ENCODE data around the gene ACAT1.
"Not testable (repeated sequence)": the region's sequence is repeated elsewhere in the genome, so short reads cannot be mapped to it uniquely, and the experiment has no call there.

The ACAT1 gene

DNA sequence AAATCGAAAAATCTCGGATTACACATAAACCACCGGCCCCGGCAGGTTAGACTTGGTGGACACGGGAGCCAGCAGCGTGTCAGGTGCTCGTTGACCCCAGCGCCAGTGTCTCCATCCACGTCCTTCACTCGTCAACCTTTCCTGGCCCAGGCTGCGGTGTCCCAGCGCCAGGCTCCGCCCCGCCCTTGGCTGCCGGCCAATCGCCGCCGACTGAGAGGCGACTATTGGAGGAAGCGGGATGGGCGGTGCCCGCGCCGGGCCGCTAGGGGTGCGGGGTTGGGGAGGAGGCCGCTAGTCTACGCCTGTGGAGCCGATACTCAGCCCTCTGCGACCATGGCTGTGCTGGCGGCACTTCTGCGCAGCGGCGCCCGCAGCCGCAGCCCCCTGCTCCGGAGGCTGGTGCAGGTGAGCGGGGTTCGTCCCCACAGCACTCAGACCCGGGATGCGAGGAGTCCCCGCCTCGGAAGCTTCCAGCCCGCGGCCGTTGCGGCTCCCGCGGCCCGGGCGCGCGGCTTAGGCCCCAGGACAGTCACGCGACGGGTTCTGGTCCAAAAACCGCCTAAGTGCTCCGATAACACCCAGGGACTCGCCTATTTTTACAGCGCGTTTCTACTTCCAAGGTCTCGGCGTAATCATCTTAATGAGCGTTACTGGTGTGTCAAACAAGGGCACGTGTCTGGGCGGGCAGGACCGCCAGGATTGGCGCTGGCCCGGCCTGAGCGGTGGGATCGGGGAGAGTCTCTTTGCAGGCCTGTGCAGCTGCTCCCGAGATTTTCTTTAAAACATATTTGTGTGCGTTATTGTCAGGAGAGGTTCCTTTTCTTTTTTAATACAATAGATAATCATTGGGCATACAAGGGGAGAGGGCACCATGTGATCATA, at the start of gene ACAT1:
Gene ACAT1 (plus strand): TSS at position 294 of the 882 bp plus-strand sequence. CDS start 40 bp downstream, at position 334.
- peak; percentile 92 to 96 for DNase-seq (ENCODE audit: low read depth in 2 of 2)

- no peak for DNase-seq (ENCODE audit: low read depth in 2 of 2)
Observed at GRCh38 chr11:108084811-108085210, 36.6 kb upstream of the ACAT1 start.

- DNase-seq (ENCODE audit: low read depth in 2 of 2) = no peak
Observed at GRCh38 chr11:108085672-108086071, 35.7 kb upstream of the ACAT1 start.

- no peak for DNase-seq (ENCODE audit: low read depth in 2 of 2)
Observed at GRCh38 chr11:108092134-108092533, 29.2 kb upstream of the ACAT1 start.

GRCh38 chr11:108093128-108093904, 28.1 kb upstream of the ACAT1 start:
- DNase-seq (ENCODE audit: low read depth in 2 of 2) = no peak

GRCh38 chr11:108097179-108097578, 24.2 kb upstream of the ACAT1 start:
- DNase-seq (ENCODE audit: low read depth in 2 of 2) = no peak

DNA sequence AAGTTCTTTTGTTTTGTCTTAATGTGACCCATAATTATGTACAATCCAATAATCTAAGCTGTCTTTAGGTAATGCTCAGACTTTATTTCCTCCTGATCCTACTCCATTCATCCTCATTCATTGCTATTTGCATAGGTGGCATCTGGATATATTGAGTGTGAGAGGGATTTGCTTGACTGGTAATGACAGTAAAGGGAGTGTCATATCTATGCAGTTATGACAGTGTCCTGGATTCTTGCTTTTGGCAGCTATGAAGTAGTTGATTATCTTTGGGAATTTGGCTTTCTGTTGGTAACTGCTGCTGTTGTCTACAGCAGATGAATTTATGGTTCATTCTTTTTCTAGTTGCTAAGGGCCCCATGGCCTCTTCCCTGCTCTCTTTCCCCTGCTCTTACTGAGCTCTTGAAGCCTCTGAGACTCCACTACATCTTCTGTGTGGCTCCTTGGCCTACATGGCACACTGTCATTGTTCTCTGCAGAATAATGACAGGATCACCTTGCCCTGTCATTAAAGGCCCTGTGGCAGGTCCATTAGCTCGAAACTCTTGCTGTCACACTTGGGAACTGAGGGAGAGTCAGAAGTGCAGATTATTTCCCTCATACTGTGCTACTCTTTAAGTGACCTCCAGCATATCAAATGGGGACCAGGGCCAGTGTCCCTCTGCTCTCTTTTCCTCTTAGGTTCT, 20.1 kb upstream of the ACAT1 start:
- no peak for DNase-seq (ENCODE audit: low read depth in 2 of 2)

DNA sequence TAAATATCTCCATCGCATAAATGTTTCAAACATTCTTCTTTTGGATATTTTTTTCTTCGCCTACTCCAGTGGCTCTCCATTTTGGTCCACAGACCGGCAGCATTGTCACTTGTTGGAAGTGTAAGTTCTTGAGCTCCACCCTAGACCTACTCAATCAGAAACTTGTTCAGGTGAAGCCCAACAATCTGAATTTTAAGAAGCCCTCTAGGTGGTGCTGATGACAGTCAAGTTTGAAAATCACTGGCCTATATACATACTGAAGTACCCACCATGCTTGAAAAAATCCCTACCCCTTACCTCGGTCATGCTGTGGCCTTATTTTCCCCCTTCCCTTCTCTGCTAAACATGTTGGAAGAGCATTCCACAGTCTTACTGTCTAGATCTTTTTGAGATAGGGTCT, 10.2 kb upstream of the ACAT1 start:
- no peak for DNase-seq (ENCODE audit: low read depth in 2 of 2)

GRCh38 chr11:108112057-108112456, 9.3 kb upstream of the ACAT1 start:
- no peak for DNase-seq (ENCODE audit: low read depth in 2 of 2)

- DNase-seq (ENCODE audit: low read depth in 2 of 2) = no peak
Observed at GRCh38 chr11:108115500-108116140, 5.7 kb upstream of the ACAT1 start.

DNA sequence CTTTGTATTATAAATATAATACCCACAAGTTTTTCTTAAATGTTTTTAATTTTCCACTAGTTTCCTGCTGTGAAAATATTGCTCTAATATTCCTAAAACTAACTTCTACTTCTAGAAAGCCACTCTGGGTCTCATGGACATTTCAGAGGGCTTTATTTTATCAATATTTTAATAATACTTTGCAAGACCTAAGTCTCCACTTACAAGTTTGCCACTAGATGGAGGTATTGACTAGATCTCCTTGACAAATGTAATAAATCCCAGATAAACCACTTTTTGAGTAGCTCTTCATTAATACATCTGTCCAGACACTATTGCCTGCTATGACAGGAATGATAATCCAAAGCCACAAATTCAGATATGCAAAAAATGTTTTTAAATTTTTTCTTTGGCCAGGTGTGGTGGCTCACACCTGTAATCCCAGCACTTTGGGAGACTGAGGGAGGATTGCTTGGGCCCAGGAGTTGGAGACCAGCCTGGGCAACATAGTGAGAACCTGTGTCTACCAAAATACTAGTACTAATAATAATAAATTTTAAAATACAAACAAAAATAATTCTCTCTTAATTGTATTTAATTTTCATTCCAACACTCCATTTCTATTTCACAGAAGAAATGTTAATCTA, 3.5 kb upstream of the ACAT1 start:
- DNase-seq (ENCODE audit: low read depth in 2 of 2) = no peak

- not testable (repeated sequence) for DNase-seq (ENCODE audit: low read depth in 2 of 2)
Observed at GRCh38 chr11:108120936-108121273, 462 bp upstream of the ACAT1 start.

GRCh38 chr11:108122166-108122628, 830 bp downstream of the ACAT1 start:
- no peak for DNase-seq (ENCODE audit: low read depth in 2 of 2)

- no peak for DNase-seq (ENCODE audit: low read depth in 2 of 2)
Observed at GRCh38 chr11:108125096-108125495, 3.7 kb downstream of the ACAT1 start.

DNA sequence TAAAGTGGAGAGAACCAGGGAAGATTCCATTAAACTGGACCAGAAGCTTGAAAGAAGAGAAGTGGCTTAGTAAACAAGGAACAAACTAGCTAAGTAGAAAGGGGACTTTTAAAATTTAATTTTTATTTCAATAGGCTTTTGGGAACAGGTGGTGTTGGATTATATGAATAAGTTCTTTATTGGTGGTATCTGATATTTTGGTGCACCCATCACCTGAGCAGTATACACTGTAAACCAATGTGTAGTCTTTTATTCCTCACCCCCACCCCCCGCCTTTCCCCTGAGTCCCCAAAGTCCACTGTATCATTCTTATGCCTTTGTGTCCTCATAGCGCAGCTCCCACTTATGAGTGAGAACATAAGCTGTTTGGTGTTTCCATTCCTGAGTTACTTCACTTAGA, 7.4 kb downstream of the ACAT1 start:
- no peak for DNase-seq (ENCODE audit: low read depth in 2 of 2)

DNA sequence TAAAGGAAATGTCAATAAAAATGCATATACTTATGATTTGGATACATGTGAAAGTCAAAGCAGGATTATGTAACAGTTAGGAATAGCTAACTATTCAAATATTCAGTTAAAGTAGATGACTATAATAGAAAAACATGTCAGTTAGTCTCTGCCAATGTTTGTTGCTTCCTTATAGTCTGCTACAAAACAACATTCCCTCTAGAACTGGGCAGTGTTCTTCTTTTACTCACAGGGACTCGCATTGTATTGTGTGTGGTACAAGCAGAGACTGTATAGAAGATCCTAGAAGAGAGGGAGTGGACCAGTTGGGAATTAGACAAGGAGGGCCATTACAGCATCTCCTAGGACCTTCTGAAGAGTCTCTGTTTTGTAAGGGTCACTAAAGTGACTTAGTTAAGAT, 10.6 kb downstream of the ACAT1 start:
- DNase-seq (ENCODE audit: low read depth in 2 of 2) = no peak

DNA sequence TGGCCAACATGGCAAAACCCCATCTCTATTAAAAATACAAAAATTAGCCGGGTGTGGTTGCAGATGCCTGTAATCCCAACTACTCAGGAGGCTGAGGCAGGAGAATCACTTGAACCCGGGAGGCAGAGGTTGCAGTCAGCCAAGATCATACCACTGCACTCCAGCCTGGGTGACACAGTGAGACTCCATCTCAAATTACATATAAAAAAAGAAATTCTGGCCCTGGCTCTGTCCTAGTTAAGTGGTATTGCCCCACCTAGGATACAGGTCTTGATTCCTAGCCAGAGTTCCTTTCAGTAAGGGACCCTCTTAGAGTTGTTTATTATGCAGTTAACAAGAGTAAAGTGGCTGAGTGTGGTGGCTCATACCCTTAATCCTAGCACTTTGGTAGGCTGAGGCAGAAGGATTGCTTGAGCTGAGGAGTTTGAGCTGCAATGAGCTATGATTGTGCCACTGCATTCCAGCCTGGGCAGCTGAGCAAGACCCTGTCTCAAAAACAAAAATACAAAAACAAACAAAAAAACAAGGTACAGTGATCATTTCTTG, 11.7 kb downstream of the ACAT1 start:
- not testable (repeated sequence) for DNase-seq (ENCODE audit: low read depth in 2 of 2)

DNA sequence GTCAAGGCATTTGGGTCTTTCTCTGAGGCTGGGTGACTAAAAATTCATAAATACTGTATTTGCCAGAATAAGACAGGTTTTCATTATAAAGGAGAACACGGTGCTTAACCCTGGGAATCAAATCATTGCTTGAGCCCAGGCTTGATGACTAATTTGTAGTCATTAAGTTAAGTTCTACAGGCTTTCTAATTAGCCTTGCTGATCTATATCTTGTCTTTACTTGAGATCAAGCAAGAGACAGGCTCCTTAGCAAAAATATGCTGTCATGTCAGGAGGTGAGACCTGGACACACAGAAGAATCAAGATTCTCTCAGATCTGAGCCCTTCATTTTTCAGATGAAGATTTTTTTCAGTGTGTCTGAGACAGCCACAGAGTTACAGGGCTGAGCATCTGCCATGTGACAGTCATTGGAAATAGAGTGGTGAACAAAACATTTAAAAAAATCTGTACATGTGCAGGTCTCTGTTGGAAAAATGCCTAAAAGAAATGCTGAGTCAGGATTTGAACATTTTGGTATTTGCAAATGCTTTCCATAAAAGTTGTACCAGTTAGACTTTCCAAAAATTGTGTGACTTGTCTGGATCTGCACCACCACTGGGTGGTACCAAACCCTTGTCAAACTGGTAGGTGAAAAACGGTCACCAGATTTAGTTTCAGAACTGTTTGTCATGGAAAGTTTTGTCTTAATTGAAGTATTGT, 14.6 kb downstream of the ACAT1 start:
- DNase-seq (ENCODE audit: low read depth in 2 of 2) = no peak

- DNase-seq (ENCODE audit: low read depth in 2 of 2) = no peak
Observed at GRCh38 chr11:108137212-108137611, 15.8 kb downstream of the ACAT1 start.

- DNase-seq (ENCODE audit: low read depth in 2 of 2) = no peak
Observed at GRCh38 chr11:108142304-108142703, 20.9 kb downstream of the ACAT1 start.

Data from stimulated activated CD4-positive, alpha-beta T cell treated with anti-CD3 and anti-CD28 coated beads, Interleukin-15, amount 100 ng/mL, for 48 hours (primary cell).